Measurements from ENCODE around the gene ENOPH1. TPM values are rescaled to one million over a fixed set of nuclear protein-coding genes. Genes with fewer than 3 reads are reported as not detected.
"Not testable (repeated sequence)": the region's sequence is repeated elsewhere in the genome, so short reads cannot be mapped to it uniquely, and the experiment has no call there.

The ENOPH1 gene
- polyA plus RNA-seq, 3 donors, result 16.9 to 20.5 (median 18.0) TPM

DNA sequence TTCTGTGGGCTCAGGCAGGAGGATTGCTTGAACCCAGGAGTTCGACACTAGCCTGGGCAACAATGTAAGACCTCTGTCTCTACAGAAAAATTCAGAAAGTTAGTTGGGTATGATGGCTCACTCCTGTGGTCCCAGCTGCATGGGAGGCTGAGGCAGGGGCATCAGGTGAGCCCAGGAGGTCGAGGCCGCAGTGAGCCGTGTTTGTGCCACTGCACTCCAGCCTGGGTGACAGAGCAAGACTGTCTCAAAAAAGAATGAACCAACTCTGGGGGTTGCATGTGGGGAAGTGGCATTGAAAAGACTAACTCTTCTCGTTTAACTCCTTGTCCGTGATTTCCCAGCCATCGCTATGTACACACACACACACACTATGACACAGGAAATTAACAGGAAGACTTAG, 26.9 kb downstream of the ENOPH1 start:
- 84 to 89% (median 88%) methylated on average over 7 of the region's 7 CpGs for WGBS, 3 donors
- H3K27ac ChIP-seq (ENCODE audit: low read depth, low read length), result no peak overlapping the region

DNA sequence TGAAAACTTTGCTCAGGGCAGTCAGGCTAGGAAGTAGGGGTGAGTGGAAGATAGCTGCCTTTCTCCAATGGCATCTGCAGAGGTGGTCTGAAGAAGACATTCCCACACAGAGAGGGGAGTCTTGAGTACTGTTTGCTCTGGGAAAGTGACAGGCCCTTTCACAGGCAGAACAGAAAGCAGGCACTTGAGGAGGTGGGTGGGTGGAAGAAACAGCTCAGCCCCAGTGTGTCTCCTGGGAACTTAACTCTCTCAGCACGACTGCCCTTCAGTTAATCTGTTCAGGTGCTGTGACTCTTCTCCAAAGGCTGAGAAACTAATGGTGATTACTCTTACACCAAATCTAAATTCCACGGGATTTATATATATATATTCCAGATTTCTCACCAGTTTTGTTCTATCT, 28.3 kb downstream of the ENOPH1 start:
- H3K27ac ChIP-seq (ENCODE audit: low read depth, low read length), result no peak overlapping the region
- 64 to 93% (median 87%) methylated on average over 2 of the region's 2 CpGs for WGBS, 3 donors

DNA sequence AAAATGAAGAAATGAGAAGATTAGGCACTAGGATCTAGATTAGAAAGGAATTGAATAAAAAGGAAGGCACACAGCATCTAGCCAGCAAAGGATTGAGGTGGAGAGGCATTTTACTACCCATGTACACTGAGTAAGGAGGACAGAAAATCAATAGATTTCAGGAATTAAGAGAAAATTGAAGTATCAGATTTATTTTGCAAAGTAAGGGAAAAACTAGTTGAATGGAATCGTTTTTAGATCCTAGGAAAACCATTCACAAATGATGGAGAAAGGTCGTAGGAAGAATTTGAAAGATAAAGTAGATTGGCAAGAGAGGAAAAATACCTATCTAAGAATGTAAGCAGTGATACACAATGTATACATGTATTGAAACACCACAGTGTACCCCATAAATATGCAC, 31.3 kb downstream of the ENOPH1 start:
- no peak overlapping the region for H3K27ac ChIP-seq (ENCODE audit: low read depth, low read length)
- WGBS, 3 donors, result 78 to 89% (median 79%) methylated on average over 2 of the region's 2 CpGs

DNA sequence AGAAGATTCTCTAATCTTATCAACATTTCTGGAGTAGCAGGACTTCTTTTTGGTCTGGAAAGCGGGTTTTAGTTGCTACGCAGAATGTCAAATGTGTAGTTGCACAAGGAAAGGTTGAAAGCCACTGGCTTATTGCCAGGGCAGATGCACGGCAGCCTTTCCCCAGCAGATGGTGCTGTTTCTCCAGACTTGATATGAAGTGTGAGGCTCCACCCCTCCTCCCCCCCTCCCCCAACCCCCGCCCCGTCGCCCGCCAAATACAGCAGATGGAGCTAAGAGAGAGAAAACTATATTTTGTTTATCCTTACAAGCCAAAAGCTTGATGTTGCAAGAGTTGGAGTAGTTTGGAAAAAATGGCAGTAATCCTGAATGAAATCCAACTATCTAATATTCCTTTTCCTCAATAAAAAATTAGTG, 32.0 kb downstream of the ENOPH1 start:
- WGBS, 3 donors, result 5 to 7% (median 7%) methylated on average over 6 to 7 of the region's 7 CpGs
- H3K27ac ChIP-seq (ENCODE audit: low read depth, low read length), result no peak overlapping the region

DNA sequence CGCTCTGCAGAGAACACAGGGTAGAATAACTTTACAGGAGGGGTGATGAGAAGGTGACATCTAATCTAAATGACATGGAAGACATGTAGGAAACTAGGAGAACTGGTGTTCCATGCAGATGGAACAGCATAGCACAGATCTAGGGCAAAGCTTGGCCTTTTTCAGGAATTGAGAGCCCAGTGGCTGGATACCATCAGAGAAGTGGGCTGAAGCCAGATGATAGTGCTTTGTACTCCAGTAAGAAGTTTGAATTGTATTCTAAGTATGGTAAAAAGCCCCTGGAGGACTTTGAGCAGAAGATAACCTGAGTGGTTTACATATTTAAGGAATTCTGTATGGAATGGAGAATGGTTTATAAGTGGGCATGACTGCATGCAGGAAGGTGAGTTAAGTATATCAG, 32.8 kb downstream of the ENOPH1 start:
- H3K27ac ChIP-seq (ENCODE audit: low read depth, low read length), result no peak overlapping the region
- 99 to 100% (median 100%) methylated on average over 1 of the region's 1 CpG for WGBS, 3 donors

DNA sequence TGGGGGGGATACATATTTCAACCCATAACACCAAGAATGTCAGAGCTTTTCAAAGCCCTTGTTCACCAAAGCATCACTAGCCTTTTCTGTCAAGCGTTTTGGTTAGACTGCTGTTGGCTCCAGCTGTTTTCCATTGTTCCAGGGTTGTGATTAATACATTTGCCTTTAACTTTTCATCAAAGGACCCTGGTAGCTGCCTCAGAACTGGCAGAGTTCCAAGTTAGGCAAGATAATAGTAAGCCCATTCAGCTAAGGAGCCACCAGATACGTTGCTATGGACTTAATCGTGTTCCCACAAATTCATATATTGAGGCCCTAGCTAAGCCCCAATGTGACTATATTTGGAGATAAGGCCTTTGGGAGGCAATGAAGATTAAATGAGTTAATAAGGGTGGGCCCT, 37.1 kb downstream of the ENOPH1 start:
- H3K27ac ChIP-seq (ENCODE audit: low read depth, low read length), result no peak overlapping the region
- 41 to 72% (median 57%) methylated on average over 3 of the region's 3 CpGs for WGBS, 3 donors

DNA sequence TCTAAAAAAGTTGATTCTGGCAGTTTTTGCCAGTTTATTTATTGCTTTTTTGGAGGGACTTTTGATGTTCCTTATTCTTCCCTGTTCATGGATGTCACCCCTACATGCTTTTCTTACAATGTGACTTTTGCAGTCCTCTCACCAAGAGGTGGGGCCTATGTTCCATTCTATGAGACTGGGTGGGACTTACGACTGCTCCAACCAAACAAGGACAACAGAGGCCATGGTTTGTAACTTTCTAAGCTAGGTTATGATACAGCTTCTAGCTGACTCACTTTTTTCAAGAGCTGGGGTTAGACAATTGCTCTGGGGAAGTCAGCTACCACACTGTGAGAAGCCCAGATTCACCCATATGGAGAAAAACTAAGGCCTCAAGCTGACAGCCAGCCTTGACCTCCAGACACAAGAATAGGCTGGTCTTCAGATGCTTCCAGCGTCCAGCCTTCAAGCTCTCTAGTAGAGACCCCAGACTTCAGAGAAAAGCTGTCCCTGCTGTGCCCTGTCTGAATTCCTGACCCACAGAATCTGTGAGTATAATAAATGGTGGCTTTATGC, 39.5 kb downstream of the ENOPH1 start:
- 61 to 78% (median 69%) methylated on average over 2 of the region's 2 CpGs for whole genome bisulfite sequencing, 3 donors
- H3K27ac ChIP-seq (ENCODE audit: low read depth, low read length), result no peak overlapping the region

DNA sequence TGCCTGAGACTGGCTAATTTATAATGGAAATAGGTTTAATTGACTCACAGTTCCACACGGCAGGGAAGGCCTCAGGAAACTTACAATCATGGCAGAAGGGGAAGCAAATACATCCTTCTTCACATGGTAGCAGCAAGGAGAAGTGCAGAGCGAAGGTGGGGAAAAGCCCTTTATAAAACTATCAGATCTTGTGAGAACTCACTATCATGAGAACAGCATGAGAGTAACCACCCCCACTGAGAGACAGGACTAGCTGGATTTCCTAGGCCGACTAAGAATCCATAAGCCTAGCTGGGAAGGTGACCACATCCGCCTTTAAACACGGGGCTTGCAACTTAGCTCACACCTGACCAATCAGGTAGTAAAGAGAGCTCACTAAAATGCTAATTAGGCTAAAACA, 42.7 kb downstream of the ENOPH1 start:
- 55 to 65% (median 58%) methylated on average over 5 of the region's 5 CpGs for WGBS, 3 donors
- H3K27ac ChIP-seq (ENCODE audit: low read depth, low read length), result not testable (repeated sequence)

DNA sequence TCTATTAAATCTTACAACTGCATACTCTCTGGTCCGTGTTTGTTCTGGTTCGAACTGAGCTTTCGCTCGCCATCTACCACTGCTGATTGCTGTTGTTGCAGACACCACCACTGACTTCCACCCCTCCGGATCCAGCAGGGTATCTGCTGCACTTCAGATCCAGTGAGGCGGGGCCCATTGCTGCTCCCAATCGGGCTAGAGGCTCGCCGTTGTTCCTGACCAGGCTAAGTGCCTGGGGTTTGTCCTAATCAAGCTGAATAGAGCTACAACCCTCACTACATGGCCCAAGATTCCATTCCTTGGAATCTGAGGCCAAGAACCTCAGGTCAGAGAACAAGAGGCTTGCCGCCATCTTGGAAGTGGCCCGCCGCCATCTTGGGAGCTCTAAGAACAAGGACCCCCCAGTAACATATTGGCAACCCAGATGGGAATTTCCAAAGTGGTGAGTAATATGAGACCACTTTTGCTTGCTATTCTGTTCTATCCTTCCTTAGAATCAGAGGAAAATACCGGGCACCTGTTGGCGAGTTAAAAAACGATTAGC, 43.3 kb downstream of the ENOPH1 start:
- no peak overlapping the region for H3K27ac ChIP-seq (ENCODE audit: low read depth, low read length)

DNA sequence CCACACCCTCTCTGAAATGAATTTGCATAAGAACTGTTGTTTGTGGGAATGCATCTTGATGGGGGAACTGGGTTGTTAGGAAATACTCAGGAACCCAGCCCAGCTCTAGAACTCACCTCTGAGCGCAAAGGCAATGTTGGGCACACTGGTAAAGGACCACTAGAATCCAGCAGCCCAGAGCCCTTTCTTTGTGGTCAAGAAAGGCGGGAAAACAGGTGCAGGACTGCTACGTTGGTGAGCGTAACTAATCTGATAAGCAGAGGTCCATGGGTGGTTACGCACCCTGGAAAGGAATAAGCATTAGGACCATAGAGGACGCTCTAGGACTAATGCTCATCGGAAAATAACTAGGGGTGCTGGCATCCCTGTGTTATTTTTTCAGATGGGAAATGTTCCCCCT, 45.5 kb downstream of the ENOPH1 start:
- H3K27ac ChIP-seq (ENCODE audit: low read depth, low read length), result not testable (repeated sequence)
- WGBS, 3 donors, result 92 to 96% (median 93%) methylated on average over 7 of the region's 7 CpGs

More for the DNA sequence above, 43.3 kb downstream of the ENOPH1 start:
- whole genome bisulfite sequencing, 3 donors, result 96 to 98% (median 97%) methylated on average over 15 of the region's 15 CpGs

DNA sequence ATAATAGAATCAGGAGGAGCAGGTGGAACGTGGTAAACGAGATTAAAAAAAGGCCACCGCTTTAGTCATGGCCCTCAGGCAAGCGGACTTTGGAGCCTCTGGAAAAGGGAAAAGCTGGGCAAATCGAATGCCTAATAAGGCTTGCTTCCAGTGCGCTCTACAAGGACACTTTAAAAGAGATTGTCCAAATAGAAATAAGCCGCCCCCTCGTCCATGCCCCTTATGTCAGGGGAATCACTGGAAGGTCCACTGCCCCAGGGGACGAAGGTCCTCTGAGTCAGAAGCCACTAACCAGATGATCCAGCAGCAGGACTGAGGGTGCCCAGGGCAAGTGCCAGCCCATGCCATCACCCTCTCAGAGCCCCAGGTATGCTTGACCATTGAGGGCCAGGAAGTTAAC, 47.1 kb downstream of the ENOPH1 start:
- 42 to 93% (median 87%) methylated on average over 9 of the region's 9 CpGs for WGBS, 3 donors

DNA sequence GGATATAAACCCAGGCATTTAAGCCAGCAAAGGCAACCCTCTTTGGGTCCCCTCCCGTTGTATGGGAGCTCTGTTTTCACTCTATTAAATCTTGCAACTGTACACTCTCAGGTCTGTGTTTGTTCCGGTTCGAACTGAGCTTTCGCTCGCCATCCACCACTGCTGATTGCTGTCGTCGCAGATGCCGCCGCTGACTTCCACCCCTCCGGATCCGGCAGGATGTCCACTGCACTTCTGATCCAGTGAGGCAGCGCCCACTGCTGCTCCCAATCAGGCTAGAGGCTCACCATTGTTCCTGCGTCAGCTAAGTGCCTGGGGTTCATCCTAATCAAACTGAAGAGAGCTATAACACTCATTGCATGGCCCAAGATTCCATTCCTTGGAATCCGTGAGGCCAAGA, 49.2 kb downstream of the ENOPH1 start:
- WGBS, 3 donors, result 95 to 96% (median 95%) methylated on average over 14 of the region's 14 CpGs
- no peak overlapping the region for H3K27ac ChIP-seq (ENCODE audit: low read depth, low read length)

More for the DNA sequence above, 47.1 kb downstream of the ENOPH1 start:
- not testable (repeated sequence) for H3K27ac ChIP-seq (ENCODE audit: low read depth, low read length)

DNA sequence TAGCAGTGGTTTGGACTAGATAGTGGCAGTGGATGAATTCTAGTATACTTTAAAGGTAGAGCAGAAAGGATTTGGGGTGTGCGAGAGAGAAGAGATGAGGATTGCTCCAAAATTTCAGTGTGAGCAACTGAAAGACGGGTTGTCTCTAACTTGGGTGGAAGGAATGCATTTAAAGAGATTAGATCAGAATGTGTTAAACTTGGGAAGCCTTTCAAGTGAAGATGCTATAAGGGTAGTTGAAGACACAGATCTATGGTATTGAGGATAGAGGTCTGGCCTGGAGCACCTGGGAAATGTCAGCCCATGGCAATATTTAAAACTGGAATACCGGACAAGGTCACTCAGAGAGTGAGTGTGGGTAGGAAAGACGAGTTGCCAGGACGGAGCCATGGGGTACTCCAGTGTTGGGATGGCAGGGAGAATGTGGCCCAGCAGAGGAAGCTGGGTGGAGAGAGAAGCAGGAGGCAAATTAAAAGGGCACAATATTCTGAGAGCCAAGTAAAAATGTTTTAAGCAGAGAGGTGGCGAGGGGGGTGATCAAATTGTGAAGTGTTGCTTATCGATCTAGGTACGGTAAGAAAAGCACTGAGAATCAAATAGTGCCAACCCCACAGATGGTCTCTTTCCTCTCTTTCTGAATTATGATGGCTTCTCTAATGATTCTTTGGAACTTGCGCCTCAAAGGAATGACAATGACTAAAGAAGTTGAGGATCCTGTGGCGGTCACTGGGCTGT, 50.5 kb downstream of the ENOPH1 start:
- 92 to 97% (median 95%) methylated on average over 10 of the region's 10 CpGs for WGBS, 3 donors
- H3K27ac ChIP-seq (ENCODE audit: low read depth, low read length), result no peak overlapping the region

DNA sequence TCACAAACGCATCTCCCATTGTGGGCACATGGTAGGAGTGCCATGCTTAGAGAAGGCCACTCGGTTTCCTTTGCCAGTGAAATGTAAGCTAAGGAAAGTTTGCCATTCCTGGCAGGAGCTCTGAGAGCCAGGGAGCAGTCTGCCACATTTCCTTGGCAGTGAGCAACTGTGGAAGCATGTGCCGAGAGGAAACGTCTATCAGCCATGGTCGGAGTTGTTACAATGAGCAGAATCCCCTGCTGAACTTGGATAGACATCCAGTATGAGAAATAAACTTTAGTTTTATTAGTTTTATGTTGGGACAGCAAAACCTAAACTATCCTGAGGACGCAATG, 51.1 kb downstream of the ENOPH1 start:
- 87 to 93% (median 89%) methylated on average over 6 of the region's 6 CpGs for WGBS, 3 donors
- H3K27ac ChIP-seq (ENCODE audit: low read depth, low read length), result no peak overlapping the region

DNA sequence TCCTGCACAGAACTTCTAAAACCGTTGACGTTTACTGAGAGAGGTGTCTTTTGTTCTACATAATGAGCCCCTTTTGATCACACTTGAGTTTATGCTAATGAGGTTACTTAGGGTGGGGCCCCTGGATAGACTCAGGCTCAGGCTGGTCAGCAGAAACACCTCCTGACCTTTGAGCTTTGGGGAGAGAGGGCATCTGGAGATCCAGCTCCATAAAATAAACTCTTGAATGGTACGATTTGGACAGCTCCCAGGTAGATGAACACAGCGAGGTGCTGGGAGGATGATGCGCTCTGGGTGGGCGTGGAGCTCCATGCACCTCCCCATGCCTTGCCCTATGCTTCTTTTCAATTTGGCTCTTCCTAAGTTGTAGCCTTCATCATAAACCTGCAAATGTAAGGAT, 52.0 kb downstream of the ENOPH1 start:
- 77 to 88% (median 86%) methylated on average over 6 of the region's 6 CpGs for WGBS, 3 donors
- H3K27ac ChIP-seq (ENCODE audit: low read depth, low read length), result no peak overlapping the region

DNA sequence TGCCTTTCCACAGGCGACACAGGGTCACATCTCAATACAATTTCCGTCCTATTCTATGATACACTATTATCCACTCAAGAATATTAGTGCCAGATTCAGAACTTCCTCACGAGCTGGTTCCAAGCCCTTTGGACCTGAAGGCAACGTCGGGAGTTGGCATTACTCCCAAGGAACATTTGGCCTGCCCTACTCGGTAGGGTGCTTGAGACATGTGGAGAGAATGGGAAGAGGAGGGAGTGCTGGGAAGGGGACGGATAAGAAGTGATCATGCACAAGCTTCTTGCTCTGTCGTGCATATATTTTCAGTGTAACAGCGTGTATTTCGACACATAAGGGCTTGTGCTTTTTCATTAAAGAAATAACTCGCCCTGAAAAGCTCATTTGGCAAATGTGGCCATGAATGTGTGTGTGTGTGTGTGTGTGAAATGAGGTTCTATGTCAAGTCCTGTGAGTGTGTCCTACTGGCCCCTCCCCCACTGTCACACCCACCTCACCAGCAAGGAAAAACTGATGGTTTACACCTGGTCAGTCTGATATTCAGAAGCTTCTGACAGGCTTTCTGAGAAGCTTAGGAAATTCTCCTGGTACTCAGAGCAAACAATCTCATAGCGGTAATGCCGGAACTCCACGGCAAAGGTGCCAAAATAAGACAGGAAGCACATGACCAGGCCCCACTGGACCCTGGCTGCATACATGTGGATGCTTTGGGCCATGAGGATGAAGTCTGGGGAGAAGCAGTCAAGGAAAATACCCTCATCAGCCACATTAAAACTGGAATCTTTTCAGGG, 54.8 kb downstream of the ENOPH1 start:
- 70 to 72% (median 71%) methylated on average over 14 of the region's 14 CpGs for WGBS, 3 donors
- no peak overlapping the region for H3K27ac ChIP-seq (ENCODE audit: low read depth, low read length)

DNA sequence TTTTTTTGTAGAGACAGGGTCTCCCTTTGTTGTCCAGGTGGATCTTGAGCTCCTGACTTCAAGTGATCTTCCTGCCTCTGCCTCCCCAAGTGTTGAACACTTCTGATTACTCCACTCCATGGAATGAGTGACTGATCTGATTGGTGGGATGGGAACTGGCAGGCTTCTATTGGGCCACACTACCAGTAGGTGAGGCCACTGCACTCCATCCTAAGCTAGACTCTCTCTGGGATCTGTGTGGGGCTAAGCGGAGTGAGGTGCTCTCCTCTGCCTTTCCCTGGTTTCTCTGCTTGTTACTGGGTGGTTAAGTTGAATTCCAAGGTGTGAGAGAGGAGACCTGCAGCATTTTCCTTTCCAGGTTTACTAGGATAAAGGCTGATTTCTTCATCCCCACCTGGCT, 58.7 kb downstream of the ENOPH1 start:
- no peak overlapping the region for H3K27ac ChIP-seq (ENCODE audit: low read depth, low read length)
- WGBS, 3 donors, result 95 to 100% (median 100%) methylated on average over 1 of the region's 1 CpG

DNA sequence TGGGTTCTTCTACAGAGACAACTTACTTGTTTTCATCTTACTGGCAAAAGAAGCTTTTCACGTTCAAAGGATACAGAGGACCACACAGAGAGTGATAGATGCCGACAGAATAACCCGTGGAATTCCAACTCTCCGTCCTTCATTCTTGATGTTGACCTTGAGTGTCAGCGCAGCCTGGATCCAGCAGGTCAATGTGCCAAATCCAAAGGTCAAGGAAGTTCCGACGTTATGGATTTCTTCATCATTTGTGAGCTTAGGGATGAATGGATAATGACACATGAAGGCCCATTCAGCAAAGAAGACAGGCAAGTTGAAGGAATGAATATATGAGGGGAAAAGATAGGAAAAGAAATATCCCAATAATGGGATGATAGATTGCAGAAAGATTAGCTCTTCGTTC, 59.6 kb downstream of the ENOPH1 start:
- no peak overlapping the region for H3K27ac ChIP-seq (ENCODE audit: low read depth, low read length)
- 38 to 62% (median 62%) methylated on average over 8 of the region's 8 CpGs for WGBS, 3 donors

DNA sequence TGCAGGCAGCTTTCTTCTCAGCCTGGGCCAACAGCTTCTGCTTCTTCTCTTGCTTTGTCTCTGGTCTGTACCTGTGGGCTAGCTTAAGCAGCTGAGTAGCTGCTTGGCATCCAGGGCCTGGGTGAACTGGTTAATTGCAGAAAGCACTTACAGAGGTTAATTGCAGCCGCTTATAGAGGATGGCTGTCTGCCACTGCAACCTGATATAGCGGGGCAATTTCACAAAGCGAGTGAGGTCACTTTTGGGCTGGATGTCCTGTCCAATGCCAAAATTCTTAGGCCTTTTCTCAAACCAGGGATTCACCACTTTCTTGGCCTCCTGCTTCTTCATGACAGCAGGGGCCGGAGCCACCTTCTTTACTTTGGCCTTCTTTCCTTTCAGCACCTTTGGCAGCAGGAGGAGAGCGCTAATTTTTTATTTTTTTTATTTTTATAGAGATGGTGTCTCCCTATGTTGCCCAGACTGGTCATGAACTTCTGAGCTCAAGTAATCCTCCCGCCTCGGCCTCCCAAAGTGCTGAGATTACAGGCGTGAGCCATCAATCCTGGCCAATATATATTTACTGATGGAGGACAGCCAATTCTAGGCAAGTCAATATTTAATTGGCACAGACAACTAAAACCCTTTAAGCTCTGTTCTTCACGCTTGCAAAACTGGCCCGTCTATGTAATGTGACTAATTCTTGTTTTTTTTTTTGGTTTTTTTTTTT, 61.0 kb downstream of the ENOPH1 start:
- WGBS, 3 donors, result 51 to 83% (median 78%) methylated on average over 10 of the region's 10 CpGs
- H3K27ac ChIP-seq (ENCODE audit: low read depth, low read length), result no peak overlapping the region
